ENCODE data around the gene H3-3A.
"Not testable (repeated sequence)": the region's sequence is repeated elsewhere in the genome, so short reads cannot be mapped to it uniquely, and the experiment has no call there.

Gene H3-3A

DNA sequence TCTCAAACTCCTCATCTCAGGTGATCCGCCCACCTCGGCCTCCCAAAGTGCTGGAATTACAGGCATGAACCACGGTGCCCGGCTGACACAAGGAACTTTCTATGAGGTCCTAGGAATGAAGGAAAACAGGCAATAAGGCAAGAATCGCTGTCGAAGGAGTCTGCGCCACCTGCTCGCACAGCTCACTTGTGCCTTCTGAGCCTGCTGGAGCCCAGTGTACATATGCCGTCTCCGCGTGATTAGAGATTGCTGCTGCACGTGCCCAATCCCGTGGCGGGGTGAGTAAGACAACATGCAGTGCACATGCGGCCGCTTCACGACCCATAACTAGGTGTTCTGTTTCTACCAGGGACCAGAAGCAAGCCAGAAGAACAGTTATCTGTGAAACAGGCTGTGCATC, 24.3 kb downstream of the H3-3A start:
- DNase-seq, result no peak

DNA sequence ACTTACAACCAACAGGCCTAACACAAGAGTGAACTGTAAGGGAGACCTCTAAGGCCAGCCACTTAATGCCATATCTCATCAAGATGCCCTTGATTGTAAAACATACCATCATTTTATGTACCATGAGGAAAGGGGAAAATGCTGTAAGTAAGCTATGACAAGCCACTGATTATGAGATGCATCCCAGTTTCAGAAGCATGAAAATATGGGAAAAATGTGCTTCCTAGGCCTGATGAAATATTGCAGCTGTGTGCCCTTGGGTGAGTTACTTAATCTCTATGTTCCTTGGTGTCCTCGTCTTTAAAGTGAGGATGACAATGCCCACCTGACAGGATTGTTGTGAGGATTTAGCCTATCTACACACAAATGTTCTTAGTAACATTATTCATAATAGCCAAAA, 28.9 kb downstream of the H3-3A start:
- DNase-seq, result no peak

- not testable (repeated sequence) for DNase-seq
These were observed 29.7 kb downstream of the H3-3A start for GRCh38 chr1:226092048-226092820.

GRCh38 chr1:226092965-226093364, 30.4 kb downstream of the H3-3A start:
- DNase-seq, result no peak

- DNase-seq, result no peak
These were observed 31.1 kb downstream of the H3-3A start for GRCh38 chr1:226093621-226094020.

- DNase-seq, result no peak
These were observed 31.9 kb downstream of the H3-3A start for GRCh38 chr1:226094451-226094850.

DNA sequence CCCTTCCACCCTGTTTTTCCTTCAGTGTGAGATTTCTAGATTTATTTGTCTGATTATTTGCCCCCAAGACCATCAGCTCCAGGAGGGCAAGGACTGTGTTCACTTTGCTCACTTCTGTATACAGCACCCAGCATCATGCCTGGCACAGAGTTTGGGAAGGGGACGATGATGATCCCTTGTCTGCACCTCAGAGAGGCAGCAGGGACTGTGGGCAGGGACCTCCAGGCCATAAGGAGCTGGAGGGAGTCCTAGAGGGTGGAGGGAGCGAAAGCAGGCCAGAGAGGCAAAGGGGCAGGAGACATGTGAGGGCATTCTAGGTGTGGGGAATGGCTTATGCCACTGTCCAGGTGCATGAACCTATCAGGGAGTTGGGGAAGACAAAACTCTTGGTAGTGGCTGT, 32.8 kb downstream of the H3-3A start:
- no peak for DNase-seq

- no peak for DNase-seq
These were observed 35.5 kb downstream of the H3-3A start for GRCh38 chr1:226097866-226098625.

- DNase-seq, result no peak
These were observed 36.6 kb downstream of the H3-3A start for GRCh38 chr1:226098870-226099835.

DNA sequence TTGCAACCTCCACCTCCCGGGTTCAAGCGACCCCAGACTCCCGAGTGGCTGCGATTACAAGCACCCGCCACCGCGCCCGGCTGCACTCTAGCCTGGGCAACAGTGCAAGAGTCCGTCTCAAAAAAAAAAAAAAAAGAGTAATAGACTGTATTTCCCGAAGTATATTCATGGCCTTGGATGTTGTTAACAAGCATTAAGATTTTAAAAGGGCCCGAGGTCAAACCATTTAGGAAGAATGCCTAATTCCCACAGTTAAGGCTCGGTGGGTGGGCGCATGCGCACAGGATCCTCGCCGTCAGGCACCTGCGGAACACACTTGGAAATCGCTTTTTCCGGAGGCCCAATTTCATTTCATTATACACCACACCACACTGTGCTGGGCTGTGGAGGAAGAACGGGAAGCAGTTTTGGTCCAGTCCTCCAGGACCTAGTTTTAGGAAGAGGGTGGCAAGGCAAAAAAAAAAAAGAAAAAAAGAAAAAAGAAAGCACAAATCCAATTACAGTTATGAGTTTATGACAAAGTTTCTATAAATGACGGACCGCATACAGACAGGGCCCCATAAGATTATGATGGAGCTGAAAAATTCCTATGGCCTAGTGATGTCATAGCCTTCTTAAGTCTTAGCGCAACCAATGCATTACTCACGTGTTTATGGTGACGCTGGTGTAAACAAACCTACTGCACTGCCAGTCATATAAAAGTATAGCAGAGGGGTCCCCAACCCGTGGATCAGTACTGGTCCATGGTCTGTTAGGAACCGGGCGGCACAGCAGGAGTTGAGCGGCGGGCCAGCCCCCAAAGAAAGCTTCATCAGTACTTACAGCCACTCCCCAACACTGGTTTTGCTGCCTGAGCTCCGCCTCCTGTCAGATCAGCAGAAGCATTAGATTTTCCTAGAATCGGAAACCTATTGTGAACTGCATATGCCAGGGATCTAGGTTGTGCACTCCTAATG, 38.2 kb downstream of the H3-3A start:
- DNase-seq, result no peak

GRCh38 chr1:226104671-226105121, 42.2 kb downstream of the H3-3A start:
- no peak for DNase-seq

GRCh38 chr1:226107471-226108460, 45.2 kb downstream of the H3-3A start:
- DNase-seq, result no peak

DNA sequence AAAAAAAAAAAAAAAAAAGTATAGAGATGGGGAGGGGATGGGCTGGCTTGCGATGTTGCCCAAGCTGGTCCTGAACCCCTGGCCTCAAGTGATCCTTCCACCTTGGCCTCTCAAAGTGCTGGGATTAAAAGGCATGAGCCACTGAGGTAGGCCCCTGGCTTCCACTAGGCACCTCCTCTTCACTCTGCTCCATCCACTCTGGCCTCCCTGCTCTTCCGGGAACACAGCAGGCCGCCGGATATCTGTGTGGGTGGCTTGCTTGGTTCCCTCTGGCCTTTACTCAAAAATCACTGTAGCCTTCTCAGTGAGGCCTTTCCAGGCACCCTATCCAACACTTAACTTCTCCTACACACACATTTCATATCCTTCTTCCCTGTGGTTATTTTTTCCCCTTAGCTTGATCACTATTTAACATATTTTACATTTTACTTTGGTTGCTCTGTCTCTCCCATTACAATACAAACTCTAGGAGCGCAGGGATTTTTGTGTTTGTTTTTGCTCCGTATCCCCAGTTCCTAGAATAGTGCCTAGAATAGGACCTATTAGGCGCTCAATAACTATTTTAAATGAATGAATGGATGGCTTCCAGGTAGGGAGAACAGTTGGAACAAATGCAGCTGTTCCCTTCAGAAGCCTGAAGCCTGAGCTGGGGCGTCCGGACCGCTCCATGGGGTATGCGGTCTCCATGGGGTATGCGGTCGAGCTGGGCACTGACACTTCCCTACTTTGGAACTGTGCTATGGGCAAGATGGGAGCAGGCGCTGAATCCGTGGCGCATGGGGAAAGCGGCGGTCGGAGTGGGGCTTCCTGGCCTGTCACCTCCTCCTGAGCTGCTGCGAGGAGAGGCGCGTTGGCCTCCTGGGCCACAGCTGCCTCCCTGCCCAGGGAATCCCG, 46.7 kb downstream of the H3-3A start:
- DNase-seq, result no peak

GRCh38 chr1:226109829-226110248, 47.3 kb downstream of the H3-3A start:
- peak; percentile 90 for DNase-seq

DNA sequence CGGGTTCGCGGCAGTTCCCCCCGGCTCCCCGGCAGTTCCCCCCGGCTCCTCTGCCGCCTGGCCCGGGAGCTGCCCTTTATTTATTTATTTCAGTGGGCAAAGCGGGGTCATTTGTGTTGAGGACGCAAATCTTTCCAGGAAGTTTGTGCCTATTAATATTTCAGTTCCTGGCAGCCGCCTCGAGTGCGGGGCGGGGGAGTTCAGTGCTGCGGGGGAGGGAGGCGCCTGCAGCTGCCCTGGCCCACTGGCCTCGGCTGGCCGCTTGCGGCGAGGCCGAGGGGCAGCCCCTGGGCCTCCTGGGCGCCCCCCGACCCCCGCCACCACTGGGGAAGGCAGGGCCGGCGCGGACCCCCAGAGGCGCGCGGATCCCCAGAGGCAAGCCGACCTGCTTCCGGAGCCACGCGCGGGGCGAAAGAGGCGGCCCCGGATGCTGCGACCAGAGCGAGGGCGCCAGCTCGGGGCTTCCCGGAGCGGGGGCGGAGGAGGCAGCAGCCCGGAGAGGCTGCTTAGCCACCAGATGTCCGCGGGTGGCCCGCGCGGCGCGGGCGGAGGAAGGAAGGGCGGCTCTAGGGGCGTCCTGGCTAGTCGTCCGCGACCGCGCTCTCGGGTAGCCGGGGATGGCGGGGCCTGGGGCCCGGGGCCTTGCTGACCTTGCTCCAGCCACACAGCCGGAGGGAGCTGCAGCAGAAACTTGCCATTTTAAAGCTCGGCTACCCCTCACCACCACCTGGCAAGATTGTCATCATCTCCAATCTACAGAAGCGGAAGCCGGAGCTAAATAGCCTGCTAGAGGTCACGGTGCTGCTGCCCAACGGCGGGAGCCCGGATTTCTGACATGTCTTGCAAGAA, 48.0 kb downstream of the H3-3A start:
- peak; percentile 37 for DNase-seq

DNA sequence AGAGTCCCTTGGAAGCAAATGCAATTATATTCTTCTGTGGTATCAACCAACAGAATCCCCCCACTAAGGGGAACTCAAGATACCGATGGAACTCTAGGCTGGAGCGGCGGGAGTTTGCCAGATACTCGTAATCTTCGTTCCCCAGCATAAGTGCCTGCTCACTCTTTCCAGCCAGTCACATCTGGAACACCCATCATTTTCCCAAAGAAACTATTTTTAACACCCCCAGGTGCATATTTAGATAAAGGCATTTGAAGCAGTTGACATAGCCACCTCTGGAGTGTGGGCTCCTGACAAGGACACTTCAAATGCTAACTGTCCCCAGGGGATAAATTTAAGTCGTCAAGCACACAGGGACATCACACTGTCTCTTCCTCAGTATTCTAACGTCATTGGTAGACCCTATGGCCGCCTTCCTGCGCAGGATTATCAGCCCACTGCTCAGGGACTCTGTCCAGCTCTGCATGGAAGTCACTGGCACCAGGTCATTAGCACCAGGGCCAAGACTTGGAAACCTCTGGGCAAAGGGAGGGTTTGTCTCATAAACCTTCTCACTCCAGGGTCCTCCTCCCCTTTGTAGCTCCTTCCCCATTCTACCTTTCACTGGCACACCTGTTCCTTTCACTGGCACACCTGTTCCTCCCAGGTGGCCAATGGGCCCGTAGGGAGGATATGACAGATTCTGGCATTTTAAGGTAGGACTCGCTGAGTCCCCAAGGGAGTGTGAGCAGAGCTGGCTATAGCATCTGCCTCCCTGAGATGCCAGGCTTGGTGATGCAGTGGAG, 48.8 kb downstream of the H3-3A start:
- no peak for DNase-seq

- no peak for DNase-seq
These were observed 49.4 kb downstream of the H3-3A start for GRCh38 chr1:226111883-226112261.

GRCh38 chr1:226112626-226113025, 50.1 kb downstream of the H3-3A start:
- DNase-seq, result no peak
